GM18909 (cell line): ENCODE data around the gene NIPBL.
"Not testable (repeated sequence)": the region's sequence is repeated elsewhere in the genome, so short reads cannot be mapped to it uniquely, and the experiment has no call there.

ENCODE experiments used
- ATAC-seq: cut with Tn5 transposase; IDR thresholded peaks from one replicate; pipeline ENCODE4 v1.9.1; 2021; ENCODE audit warnings: mild to moderate bottlenecking; ENCODE audit not compliant: unreplicated experiment, poor library complexity

NIPBL gene

GRCh38 chr5:36899860-36900259, 23.3 kb downstream of the NIPBL start:
- ATAC-seq = no peak

GRCh38 chr5:36900283-36900682, 23.7 kb downstream of the NIPBL start:
- no peak for ATAC-seq

DNA sequence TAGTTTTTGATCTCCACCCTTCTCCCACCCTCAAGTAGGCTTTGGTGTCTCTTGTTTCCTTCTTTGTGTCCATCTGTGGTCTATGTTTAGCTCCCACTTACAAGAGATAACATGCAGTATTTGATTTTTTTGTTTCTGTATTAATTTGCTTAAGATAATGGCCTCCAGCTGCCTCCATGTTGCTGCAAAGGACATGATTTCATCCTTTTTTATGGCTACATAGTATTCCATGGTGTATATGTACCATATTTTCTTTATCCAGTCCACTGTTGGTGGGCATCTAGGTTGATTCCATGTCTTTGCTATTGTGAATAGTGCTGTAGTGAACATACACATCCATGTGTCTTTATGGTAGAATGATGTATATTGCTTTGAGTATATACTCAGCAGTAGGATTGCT, 24.5 kb downstream of the NIPBL start:
- not testable (repeated sequence) for ATAC-seq

GRCh38 chr5:36901856-36902255, 25.3 kb downstream of the NIPBL start:
- no peak for ATAC-seq

DNA sequence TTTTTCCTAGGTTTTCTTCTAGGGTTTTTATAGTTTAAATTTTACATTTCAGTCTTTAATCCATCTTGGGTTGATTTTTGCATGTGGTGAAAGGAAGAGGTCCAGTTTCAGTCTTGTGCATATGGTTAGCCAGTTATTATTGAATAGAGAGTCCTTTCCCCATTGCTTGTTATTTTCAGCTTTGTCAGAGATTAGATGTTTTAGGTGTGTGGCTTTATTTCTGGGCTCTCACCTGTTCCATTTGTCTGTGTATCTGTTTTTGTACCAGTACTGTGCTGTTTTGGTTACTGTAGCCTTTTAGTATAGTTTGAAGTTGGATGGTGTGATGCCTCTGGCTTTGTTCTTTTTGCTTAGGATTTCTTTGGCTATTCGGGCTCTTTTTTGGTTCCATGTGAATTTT, 25.8 kb downstream of the NIPBL start:
- ATAC-seq = no peak

DNA sequence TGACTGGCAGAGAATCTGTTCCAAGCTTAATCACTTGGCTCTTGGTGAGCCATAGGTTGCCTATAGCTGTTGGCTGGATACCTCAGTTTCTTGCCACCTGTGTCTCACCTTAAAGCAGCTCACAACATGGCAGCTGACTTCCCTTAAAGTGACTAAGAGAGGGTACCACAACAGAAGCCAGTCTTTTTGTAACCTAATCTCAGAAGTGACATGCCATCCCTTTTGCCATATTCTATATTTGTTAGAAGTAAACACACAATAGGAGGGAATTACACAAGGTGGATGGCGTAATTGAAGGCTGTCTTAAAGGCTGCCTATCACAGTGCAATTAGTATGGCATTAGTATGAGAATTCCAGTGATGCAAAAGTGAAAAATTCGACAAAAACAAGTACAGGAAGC, 28.1 kb downstream of the NIPBL start:
- ATAC-seq = no peak

GRCh38 chr5:36908544-36909260, 32.1 kb downstream of the NIPBL start:
- no peak for ATAC-seq

DNA sequence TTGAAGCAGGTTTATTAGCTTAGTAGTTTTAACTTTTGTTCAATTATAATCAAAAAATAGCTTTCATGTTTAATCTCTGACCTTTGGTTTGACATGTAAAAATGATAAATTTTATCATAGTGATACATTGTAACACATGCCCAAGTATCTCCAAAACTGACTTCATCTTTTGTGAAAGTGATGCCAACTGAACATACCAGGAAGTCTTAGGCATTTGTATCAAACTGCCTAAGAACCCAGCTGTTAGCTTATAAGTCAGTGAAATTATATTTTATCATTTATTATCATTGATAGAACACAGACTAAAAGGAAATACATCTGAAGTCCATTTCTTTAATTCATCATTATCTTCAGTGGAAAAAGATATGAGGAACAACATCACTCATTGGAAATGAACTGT, 39.1 kb downstream of the NIPBL start:
- ATAC-seq = no peak

GRCh38 chr5:36916614-36917013, 40.0 kb downstream of the NIPBL start:
- ATAC-seq = not testable (repeated sequence)

DNA sequence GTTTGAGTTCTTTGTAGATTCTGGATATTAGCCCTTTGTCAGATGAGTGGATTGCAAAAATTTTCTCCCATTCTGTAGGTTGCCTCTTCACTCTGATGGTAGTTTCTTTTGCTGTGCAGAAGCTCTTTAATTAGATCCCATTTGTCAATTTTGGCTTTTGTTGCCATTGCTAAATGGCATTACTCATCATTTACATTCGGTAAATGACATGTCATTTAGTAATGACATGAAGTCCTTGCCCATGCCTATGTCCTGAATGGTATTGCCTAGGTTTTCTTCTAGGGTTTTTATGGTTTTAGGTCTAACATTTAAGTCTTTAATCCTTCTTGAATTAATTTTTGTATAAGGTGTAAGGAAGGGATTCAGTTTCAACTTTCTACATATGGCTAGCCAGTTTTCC, 40.8 kb downstream of the NIPBL start:
- not testable (repeated sequence) for ATAC-seq

GRCh38 chr5:36919238-36919637, 42.7 kb downstream of the NIPBL start:
- ATAC-seq = no peak

DNA sequence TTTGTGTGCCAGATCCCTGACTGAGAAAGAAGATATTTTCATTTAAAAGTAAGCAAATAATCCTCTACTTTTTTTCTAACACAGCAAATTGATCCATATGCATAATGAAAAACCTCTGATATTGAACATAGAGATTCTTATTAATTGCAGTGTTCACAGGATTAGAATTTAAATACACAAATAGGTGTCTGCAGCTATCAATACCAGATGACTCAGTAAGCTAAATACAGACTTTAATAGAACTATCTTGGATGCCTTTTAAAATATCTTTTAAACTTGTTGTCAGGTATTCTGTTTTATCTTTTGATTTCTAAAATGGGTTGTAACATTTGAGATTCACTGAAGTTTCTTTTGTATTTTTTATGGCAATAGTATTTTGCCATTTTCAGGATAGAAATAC, 43.1 kb downstream of the NIPBL start:
- no peak for ATAC-seq

GRCh38 chr5:36928947-36929346, 52.4 kb downstream of the NIPBL start:
- ATAC-seq = no peak

DNA sequence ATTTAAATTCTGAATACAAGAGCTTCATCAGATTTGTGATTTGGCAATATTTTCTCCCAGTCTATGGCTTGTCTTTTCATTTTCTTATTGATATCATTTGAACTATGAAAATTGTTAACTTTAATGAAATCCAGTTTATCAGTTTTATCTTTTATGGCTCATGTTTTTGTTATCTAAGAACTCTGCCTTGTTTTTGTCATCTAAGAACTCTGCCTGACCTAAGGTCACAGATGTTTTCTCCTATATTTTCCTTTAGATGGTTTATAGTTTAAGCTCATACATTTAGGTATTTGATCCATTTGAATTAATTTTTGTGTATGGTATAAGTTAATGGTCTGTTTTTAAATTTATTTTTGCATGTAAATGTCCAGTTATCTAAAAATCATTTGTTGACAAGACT, 52.9 kb downstream of the NIPBL start:
- ATAC-seq = no peak

GRCh38 chr5:36932056-36932455, 55.5 kb downstream of the NIPBL start:
- no peak for ATAC-seq

DNA sequence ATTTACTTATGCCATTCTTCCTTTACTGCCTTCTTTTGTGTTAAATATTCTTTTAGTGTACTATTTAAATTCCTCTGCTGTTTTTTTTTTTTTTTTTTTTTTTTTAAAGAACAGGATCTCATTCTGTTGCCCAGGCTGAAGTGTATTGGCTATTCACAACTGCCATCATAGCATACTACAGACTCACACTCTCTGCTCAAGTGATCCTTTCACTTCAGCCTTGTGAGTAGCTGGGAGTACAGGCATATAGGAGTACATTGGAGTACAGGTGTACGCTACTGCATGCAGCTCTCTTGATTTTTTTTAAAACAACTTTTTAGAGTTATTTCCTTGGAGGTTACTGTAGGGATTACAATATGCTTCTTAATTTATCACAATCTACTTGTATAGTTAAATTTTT, 56.1 kb downstream of the NIPBL start:
- ATAC-seq = no peak

DNA sequence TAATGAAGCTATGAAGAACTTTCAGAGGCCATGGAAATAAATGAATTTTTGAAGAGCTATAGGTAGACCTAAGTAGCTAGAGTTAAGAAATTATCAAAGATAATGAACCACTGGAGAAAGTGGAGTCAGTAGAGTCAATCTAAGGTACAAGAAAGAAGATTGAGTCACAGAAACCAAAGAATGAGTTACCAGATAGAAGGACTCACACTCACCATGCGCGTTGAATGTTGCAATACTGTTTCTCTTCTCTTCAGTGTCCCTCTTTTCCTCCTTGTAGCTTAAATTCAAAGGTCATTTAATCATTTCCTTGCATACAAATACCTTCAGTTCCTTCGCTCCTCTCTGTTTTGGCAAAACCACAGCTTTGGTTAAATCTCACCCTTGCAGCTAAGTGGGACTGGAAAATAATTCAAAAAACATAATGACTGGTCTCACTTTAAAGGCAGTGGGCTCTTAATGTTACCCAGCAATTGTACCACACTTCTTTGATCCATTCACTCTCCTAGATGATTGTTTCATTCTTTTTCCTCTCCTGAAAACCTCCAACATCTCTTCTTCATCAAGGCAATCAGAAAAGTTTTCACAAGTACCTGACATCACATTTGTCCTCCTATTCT, 58.3 kb downstream of the NIPBL start:
- ATAC-seq = no peak

DNA sequence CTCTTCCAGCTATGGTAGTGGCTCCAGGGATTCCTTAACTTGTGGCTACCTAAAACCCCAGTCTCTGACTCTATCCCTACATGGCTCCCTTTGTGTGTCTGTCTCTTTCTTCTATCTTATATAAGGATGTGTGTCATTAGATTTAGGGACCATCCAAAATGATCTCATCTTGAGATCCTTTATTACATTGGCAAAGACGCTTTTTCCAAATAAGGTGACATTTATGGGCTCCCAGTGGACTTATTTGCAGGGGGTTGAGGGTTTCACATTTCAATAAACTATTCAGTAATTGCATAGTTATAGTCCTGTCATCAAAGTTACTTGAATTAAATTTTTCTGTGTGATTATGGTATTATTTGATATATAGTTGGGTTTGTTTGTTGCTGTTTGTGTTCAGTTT, 59.2 kb downstream of the NIPBL start:
- no peak for ATAC-seq

DNA sequence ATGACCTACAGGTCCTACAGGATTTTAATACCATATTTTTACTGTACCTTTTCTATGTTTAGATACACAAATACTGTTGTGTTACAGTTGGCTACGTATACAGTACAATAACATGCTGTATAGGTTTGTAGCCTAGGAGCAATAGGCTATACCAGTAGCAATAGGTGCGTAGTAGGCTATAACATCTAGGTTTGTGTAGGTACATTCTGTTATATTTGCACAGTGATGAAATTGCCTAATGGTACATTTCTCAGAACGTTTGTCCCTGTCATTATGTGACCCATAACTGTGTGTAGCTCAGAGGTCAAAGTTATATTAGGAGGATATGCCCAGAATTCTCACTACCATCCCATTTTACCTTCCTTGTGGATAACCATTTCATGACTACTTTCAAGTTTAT, 59.7 kb downstream of the NIPBL start:
- ATAC-seq = no peak

DNA sequence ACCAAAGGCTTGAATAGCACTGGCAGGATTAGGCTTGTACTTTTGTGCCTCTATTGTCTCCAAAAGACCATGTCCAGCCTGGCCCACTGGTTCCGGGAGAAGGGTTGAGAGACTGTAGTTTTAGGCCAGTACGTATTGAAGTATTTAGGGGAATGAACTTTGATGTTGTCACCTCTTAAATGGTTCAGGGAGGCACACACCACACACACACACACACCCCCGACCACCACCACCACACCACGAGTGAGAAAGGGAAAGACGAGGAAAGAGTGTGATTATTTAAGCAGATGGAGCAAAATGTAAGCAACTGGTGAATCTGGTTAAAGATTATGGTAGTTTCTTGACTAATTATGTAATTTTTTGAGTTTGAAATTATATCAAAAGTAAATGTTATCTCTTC, 61.6 kb downstream of the NIPBL start:
- ATAC-seq = no peak

- no peak for ATAC-seq
Measured at GRCh38 chr5:36939969-36940858, 63.6 kb downstream of the NIPBL start.
